Measurements from ENCODE around the gene PRKG1. TPM values are rescaled to one million over a fixed set of nuclear protein-coding genes. Genes with fewer than 3 reads are reported as not detected.
"Not testable (repeated sequence)": the region's sequence is repeated elsewhere in the genome, so short reads cannot be mapped to it uniquely, and the experiment has no call there.

The PRKG1 gene
- polyA plus RNA-seq, 4 donors: 0.45 to 7.4 (median 1.3) TPM

DNA sequence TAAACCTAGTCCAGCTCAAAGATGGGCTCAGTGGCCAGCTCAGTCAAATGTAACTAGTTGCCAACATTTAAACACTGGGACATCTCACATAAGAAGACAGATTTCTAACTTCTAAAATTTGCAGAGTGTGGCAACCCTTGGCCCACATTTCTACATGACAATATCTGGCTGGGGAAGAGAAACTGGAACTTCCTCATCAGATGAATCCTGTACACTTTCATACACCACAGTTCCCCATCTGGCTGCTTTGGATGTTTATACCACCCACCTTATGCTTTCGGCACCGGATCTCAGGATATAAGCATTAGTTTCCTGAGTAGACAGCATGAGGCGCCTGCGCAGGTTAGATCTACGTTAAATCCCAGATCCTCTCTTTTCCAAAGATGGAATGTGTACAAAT lies 199.3 kb downstream of the PRKG1 start:
- FAIRE-seq (no peak), DNase-seq (no peak)
- Histone ChIP-seq H3K4me3 (ENCODE audit: low read depth in 1 of 3, low read length in 3 of 3) (no peak overlapping the region), H3K4me1 (ENCODE audit: control insufficient read depth in 3 of 3, insufficient read depth in 2 of 3, low read depth in 1 of 3, low read length in 2 of 3) (no peaks in the 10 kb centered on the region), H3K27ac (ENCODE audit: low read depth in 1 of 3, low read length in 2 of 3) (no peak overlapping the region), H3K36me3 (ENCODE audit: control insufficient read depth in 3 of 3, insufficient read depth in 2 of 3, low read depth in 1 of 3, low read length in 3 of 3) (no peaks in the 10 kb centered on the region), H3K9me3 (ENCODE audit: control insufficient read depth in 2 of 2, insufficient read depth in 1 of 2, low read depth in 1 of 2, low read length in 1 of 2) (no peaks in the 10 kb centered on the region), H3K27me3 (ENCODE audit: control insufficient read depth in 3 of 3, insufficient read depth in 3 of 3, low read length in 3 of 3) (no peaks in the 10 kb centered on the region)
- 60 to 90% (median 79%) methylated on average over 5 of the region's 5 CpGs for WGBS, 3 donors

DNA sequence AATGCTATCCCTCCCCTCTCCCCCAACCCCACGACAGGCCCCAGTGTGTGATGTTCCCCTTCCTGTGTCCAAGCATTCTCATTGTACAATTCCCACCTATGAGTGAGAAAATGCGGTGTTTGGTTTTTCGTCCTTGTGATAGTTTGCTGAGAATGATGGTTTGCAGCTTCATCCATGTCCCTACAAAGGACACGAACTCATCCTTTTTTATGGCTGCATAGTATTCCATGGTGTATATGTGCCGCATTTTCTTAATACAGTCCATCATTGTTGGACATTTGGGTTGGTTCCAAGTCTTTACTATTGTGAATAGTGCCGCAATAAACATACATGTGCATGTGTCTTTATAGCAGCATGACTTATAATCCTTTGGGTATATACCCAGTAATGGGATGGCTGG lies 201.8 kb downstream of the PRKG1 start:
- DNase-seq; H3K36me3 ChIP-seq (ENCODE audit: control insufficient read depth in 3 of 3, insufficient read depth in 2 of 3, low read depth in 1 of 3, low read length in 3 of 3); H3K27me3 ChIP-seq (ENCODE audit: control insufficient read depth in 3 of 3, insufficient read depth in 3 of 3, low read length in 3 of 3); H3K27ac ChIP-seq (ENCODE audit: low read depth in 1 of 3, low read length in 2 of 3); H3K9me3 ChIP-seq (ENCODE audit: control insufficient read depth in 2 of 2, insufficient read depth in 1 of 2, low read depth in 1 of 2, low read length in 1 of 2); H3K4me1 ChIP-seq (ENCODE audit: control insufficient read depth in 3 of 3, insufficient read depth in 2 of 3, low read depth in 1 of 3, low read length in 2 of 3); H3K4me3 ChIP-seq (ENCODE audit: low read depth in 1 of 3, low read length in 3 of 3); FAIRE-seq: not testable (repeated sequence)
- 82 to 94% (median 89%) methylated on average over 6 of the region's 6 CpGs for WGBS, 3 donors

DNA sequence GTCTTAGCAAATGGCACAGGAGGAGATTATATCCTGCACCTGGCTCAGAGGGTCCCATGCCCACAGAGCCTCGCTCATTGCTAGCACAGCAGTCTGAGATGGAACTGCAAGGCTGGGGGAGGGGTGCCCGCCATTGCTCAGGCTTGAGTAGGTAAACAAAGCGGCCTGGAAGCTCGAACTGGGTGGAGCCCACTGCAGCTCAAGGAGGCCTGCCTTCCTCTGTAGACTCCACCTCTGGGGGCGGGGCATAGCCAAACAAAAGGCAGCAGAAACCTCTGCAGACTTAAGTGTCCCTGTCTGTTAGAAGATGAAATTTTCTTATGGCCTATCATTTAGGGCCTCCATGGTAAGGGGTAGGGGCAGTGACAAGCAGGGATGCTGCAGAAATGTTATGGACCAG lies 207.1 kb downstream of the PRKG1 start:
- H3K27ac ChIP-seq (ENCODE audit: low read depth in 1 of 3, low read length in 2 of 3); H3K27me3 ChIP-seq (ENCODE audit: control insufficient read depth in 3 of 3, insufficient read depth in 3 of 3, low read length in 3 of 3); DNase-seq; H3K36me3 ChIP-seq (ENCODE audit: control insufficient read depth in 3 of 3, insufficient read depth in 2 of 3, low read depth in 1 of 3, low read length in 3 of 3); H3K4me3 ChIP-seq (ENCODE audit: low read depth in 1 of 3, low read length in 3 of 3); H3K9me3 ChIP-seq (ENCODE audit: control insufficient read depth in 2 of 2, insufficient read depth in 1 of 2, low read depth in 1 of 2, low read length in 1 of 2); H3K4me1 ChIP-seq (ENCODE audit: control insufficient read depth in 3 of 3, insufficient read depth in 2 of 3, low read depth in 1 of 3, low read length in 2 of 3); FAIRE-seq: not testable (repeated sequence)
- 70 to 85% (median 80%) methylated on average over 5 of the region's 5 CpGs for WGBS, 3 donors

DNA sequence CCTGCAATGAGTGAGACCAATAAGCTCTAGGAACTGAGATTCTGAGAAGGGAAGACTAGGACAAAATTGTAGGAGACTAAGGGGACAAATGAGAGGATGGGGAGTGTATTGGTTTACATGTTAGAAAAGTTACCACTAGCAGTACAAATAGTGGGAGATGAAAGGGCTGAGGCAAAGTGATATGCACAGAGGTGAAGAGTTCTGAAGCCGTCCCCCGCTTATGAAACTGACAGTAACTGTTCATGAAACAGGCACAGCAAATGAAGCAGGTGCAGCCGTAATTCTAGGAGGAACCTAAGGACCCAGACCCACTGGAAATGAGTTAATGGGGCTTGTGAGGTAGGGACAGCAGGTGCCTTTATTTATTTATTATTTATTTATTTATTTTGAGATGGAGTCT lies 211.3 kb downstream of the PRKG1 start:
- 93 to 96% (median 93%) methylated on average over 3 of the region's 3 CpGs for WGBS, 3 donors
- Histone ChIP-seq H3K36me3 (ENCODE audit: control insufficient read depth in 3 of 3, insufficient read depth in 2 of 3, low read depth in 1 of 3, low read length in 3 of 3) (no peaks in the 10 kb centered on the region), H3K27me3 (ENCODE audit: control insufficient read depth in 3 of 3, insufficient read depth in 3 of 3, low read length in 3 of 3) (no peaks in the 10 kb centered on the region), H3K4me3 (ENCODE audit: low read depth in 1 of 3, low read length in 3 of 3) (no peak overlapping the region), H3K4me1 (ENCODE audit: control insufficient read depth in 3 of 3, insufficient read depth in 2 of 3, low read depth in 1 of 3, low read length in 2 of 3) (no peaks in the 10 kb centered on the region), H3K9me3 (ENCODE audit: control insufficient read depth in 2 of 2, insufficient read depth in 1 of 2, low read depth in 1 of 2, low read length in 1 of 2) (no peaks in the 10 kb centered on the region), H3K27ac (ENCODE audit: low read depth in 1 of 3, low read length in 2 of 3) (no peak overlapping the region)
- no peak for FAIRE-seq
- DNase-seq: no peak

DNA sequence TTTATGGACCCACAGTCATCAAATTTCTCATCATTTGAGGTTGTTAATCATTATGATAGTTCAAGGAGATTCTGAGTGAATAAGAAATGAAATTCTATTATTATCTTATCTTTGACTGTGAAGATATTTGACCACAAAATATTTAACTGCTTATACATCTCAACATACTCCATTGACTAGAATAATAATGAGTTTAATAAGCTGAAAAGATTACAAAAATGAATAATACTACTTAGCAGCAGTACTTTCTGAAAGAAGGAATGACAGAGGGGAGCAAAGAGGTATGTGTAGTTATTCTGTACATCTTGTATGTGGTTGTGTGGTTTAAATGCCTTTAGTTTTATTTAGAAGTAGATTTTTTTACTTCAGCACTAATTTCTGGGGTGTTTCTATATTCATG lies 214.2 kb downstream of the PRKG1 start:
- Histone ChIP-seq H3K4me1 (ENCODE audit: control insufficient read depth in 3 of 3, insufficient read depth in 2 of 3, low read depth in 1 of 3, low read length in 2 of 3) (no peaks in the 10 kb centered on the region), H3K9me3 (ENCODE audit: control insufficient read depth in 2 of 2, insufficient read depth in 1 of 2, low read depth in 1 of 2, low read length in 1 of 2) (no peaks in the 10 kb centered on the region), H3K4me3 (ENCODE audit: low read depth in 1 of 3, low read length in 3 of 3) (no peak overlapping the region), H3K36me3 (ENCODE audit: control insufficient read depth in 3 of 3, insufficient read depth in 2 of 3, low read depth in 1 of 3, low read length in 3 of 3) (no peaks in the 10 kb centered on the region), H3K27ac (ENCODE audit: low read depth in 1 of 3, low read length in 2 of 3) (no peak overlapping the region), H3K27me3 (ENCODE audit: control insufficient read depth in 3 of 3, insufficient read depth in 3 of 3, low read length in 3 of 3) (no peaks in the 10 kb centered on the region)
- DNase-seq (no peak), FAIRE-seq (no peak)

DNA sequence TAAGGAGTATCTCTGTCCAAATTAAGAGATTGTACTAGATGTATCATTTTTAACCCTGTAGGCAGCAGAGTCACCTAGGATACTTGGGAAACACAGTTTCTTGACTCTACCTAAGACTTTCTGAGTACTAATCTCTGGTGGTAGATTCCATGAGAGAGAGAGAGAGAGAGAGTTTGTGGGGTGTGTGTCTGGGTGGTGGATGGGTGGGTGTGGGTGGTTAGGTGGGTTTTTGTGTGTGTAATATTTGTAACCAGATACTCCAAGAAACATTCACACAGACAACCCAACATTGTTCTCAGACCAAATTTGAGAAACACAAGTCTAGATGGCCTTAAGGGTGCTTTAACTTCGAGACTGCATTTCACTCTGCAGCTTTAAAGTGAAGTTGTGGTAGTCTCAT lies 215.2 kb downstream of the PRKG1 start:
- DNase-seq (no peak), FAIRE-seq (no peak)
- H3K27me3 ChIP-seq (ENCODE audit: control insufficient read depth in 3 of 3, insufficient read depth in 3 of 3, low read length in 3 of 3): no peaks in the 10 kb centered on the region
- no peaks in the 10 kb centered on the region for H3K36me3 ChIP-seq (ENCODE audit: control insufficient read depth in 3 of 3, insufficient read depth in 2 of 3, low read depth in 1 of 3, low read length in 3 of 3)
- WGBS, 3 donors: 72 to 79% (median 73%) methylated on average over 1 of the region's 1 CpG
- no peak overlapping the region for H3K27ac ChIP-seq (ENCODE audit: low read depth in 1 of 3, low read length in 2 of 3)
- H3K9me3 ChIP-seq (ENCODE audit: control insufficient read depth in 2 of 2, insufficient read depth in 1 of 2, low read depth in 1 of 2, low read length in 1 of 2): no peaks in the 10 kb centered on the region
- no peak overlapping the region for H3K4me3 ChIP-seq (ENCODE audit: low read depth in 1 of 3, low read length in 3 of 3)
- H3K4me1 ChIP-seq (ENCODE audit: control insufficient read depth in 3 of 3, insufficient read depth in 2 of 3, low read depth in 1 of 3, low read length in 2 of 3): no peaks in the 10 kb centered on the region

DNA sequence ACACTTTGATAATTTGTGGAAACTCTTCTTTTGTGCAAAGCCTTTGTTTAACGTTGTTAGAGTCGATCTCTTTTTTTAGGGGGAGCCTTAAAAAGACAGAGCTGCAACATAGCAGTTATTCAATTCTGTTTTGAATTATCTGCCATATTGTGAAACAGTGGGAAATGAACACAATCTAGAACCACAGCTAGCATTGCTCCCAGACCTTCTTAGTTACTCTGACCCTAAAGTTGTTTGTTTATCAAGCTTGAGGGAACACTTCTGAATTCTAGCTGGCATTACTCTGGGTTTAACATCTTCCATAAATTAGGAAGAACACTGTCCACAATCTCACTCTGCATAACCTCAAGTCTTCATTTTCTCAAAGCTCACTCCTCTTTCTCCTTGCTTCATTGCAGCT lies 217.7 kb downstream of the PRKG1 start:
- no peaks in the 10 kb centered on the region for H3K9me3 ChIP-seq (ENCODE audit: control insufficient read depth in 2 of 2, insufficient read depth in 1 of 2, low read depth in 1 of 2, low read length in 1 of 2)
- DNase-seq (no peak), FAIRE-seq (no peak)
- H3K36me3 ChIP-seq (ENCODE audit: control insufficient read depth in 3 of 3, insufficient read depth in 2 of 3, low read depth in 1 of 3, low read length in 3 of 3): no peaks in the 10 kb centered on the region
- no peak overlapping the region for H3K27ac ChIP-seq (ENCODE audit: low read depth in 1 of 3, low read length in 2 of 3)
- no peak overlapping the region for H3K4me3 ChIP-seq (ENCODE audit: low read depth in 1 of 3, low read length in 3 of 3)
- H3K4me1 ChIP-seq (ENCODE audit: control insufficient read depth in 3 of 3, insufficient read depth in 2 of 3, low read depth in 1 of 3, low read length in 2 of 3): no peaks in the 10 kb centered on the region
- WGBS, 3 donors: 65 to 89% (median 80%) methylated on average over 2 of the region's 2 CpGs
- no peaks in the 10 kb centered on the region for H3K27me3 ChIP-seq (ENCODE audit: control insufficient read depth in 3 of 3, insufficient read depth in 3 of 3, low read length in 3 of 3)

DNA sequence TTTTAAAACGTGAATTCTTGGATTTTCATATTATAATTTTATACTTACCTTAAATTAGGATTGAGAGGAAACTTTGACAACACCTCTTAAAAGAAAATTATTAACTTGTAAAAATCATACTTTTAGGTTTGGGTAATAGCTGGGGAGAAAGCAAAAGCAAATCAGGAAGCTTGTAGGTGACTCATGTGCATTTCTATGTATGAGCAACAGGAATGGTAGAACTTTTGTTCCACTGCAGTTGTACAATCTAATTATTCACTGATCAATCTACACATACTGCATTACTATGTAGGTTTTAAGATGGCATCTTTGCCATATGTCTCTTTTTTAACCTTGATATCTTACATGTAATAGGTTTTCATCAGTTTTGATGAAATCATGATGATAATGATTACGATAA lies 223.2 kb downstream of the PRKG1 start:
- FAIRE-seq (no peak), DNase-seq (no peak)
- Histone ChIP-seq H3K9me3 (ENCODE audit: control insufficient read depth in 2 of 2, insufficient read depth in 1 of 2, low read depth in 1 of 2, low read length in 1 of 2) (no peaks in the 10 kb centered on the region), H3K4me1 (ENCODE audit: control insufficient read depth in 3 of 3, insufficient read depth in 2 of 3, low read depth in 1 of 3, low read length in 2 of 3) (no peaks in the 10 kb centered on the region), H3K27me3 (ENCODE audit: control insufficient read depth in 3 of 3, insufficient read depth in 3 of 3, low read length in 3 of 3) (no peaks in the 10 kb centered on the region), H3K36me3 (ENCODE audit: control insufficient read depth in 3 of 3, insufficient read depth in 2 of 3, low read depth in 1 of 3, low read length in 3 of 3) (no peaks in the 10 kb centered on the region), H3K4me3 (ENCODE audit: low read depth in 1 of 3, low read length in 3 of 3) (no peak overlapping the region), H3K27ac (ENCODE audit: low read depth in 1 of 3, low read length in 2 of 3) (no peak overlapping the region)
- 54 to 94% (median 87%) methylated on average over 2 of the region's 2 CpGs for WGBS, 3 donors

DNA sequence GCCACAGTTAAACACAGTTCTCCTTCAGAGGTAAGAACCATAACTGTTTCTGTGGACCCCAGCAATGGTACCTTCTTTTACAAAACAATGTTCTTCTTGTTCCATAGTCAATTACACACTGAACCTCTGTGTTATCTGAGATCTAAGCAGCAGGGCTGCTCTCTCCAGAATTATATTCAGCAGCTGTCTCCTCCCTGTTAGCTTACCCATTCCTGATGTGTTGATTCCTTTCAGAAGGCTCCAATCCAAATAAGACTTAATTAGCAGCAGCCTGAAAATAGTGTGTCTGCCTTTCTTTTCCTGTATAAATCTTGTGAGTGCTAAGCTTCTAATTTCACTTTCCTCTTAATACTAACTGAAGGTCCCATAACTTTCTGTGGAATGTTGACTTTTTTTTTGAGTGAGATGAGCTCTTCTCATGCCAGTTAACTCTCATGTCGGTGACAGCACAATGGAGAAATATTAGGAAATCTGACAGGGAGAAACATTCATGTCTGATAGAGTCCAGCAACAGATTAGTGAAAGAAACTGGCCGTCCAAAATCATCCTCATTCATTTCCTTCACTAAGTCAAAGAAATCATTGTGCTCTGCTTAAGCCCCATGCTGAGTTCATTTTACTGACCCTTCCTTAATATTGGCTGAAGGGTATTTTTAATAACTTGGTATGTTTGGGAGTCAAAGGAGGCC lies 226.5 kb downstream of the PRKG1 start:
- H3K27me3 ChIP-seq (ENCODE audit: control insufficient read depth in 3 of 3, insufficient read depth in 3 of 3, low read length in 3 of 3): no peaks in the 10 kb centered on the region
- 47 to 71% (median 60%) methylated on average over 2 of the region's 2 CpGs for WGBS, 3 donors
- H3K4me3 ChIP-seq (ENCODE audit: low read depth in 1 of 3, low read length in 3 of 3): no peak overlapping the region
- H3K9me3 ChIP-seq (ENCODE audit: control insufficient read depth in 2 of 2, insufficient read depth in 1 of 2, low read depth in 1 of 2, low read length in 1 of 2): no peaks in the 10 kb centered on the region
- DNase-seq (no peak), FAIRE-seq (no peak)
- no peaks in the 10 kb centered on the region for H3K4me1 ChIP-seq (ENCODE audit: control insufficient read depth in 3 of 3, insufficient read depth in 2 of 3, low read depth in 1 of 3, low read length in 2 of 3)
- no peaks in the 10 kb centered on the region for H3K36me3 ChIP-seq (ENCODE audit: control insufficient read depth in 3 of 3, insufficient read depth in 2 of 3, low read depth in 1 of 3, low read length in 3 of 3)
- no peak overlapping the region for H3K27ac ChIP-seq (ENCODE audit: low read depth in 1 of 3, low read length in 2 of 3)
